GM12878 (cell line): ENCODE results near the gene NPR2. TPM values are rescaled to one million over a fixed set of nuclear protein-coding genes. Genes with fewer than 3 reads are reported as not detected.

Experiments
- ATAC-seq: fragments of 200-7000 bp; cut with Tn5 transposase; 3 replicates; pipeline ENCODE4 v1.9.1; 2020; ENCODE audit warnings: mild to moderate bottlenecking, moderate library complexity
- BruUV-seq: library from RNA; stranded (reverse); fragments of 400-500 nt; replicated peaks from 2 replicates; lab custom pipeline; 2021; lab: Mats Ljungman, UMichigan
- CTCF ChIA-PET: fragments of 300-600 bp; sonication (Branson Sonifier 250); formaldehyde crosslinking; extraction: SDS; loops from one replicate; lab custom pipeline; 2021; ENCODE audit warnings: inconsistent platforms; lab: Yijun Ruan, JAX
- POLR2A ChIA-PET: fragments of 350-600 bp; formaldehyde crosslinking; extraction: SDS; loops from one replicate; lab custom pipeline; 2021; ENCODE audit warnings: inconsistent platforms; lab: Charles Lee
- RAD21 ChIA-PET: fragments of 300-600 bp; sonication (Branson Sonifier 250); formaldehyde crosslinking; loops from one replicate; lab custom pipeline; 2023; ENCODE audit warnings: antibody characterized with exemption; ENCODE audit not compliant: unreplicated experiment; lab: Charles Lee
- SMC1A ChIA-PET: fragments of 300-600 bp; sonication (Branson Sonifier 250); formaldehyde crosslinking; loops from one replicate; lab custom pipeline; 2023; ENCODE audit not compliant: unreplicated experiment, uncharacterized antibody; lab: Charles Lee
- DNase-seq: peaks from one replicate; pipeline ENCODE4 v3.0.0-alpha.2; 2011; ENCODE audit warnings: low read depth, low spot score
- FAIRE-seq: peaks from 3 replicates; lab custom pipeline; 2011; peaks lifted over from hg19 to GRCh38; lab: Jason Lieb, UNC
- H2AFZ ChIP-seq: 2 replicates; pipeline ENCODE4 v1.6.0; 2011; ENCODE audit warnings: low read depth, low read length, control low read depth; ENCODE audit not compliant: control insufficient read depth
- H3K27ac ChIP-seq: 2 replicates; pipeline ENCODE4 v1.5.1; 2011; ENCODE audit warnings: control low read depth; ENCODE audit not compliant: control insufficient read depth, insufficient read depth
- H3K27me3 ChIP-seq, 2 experiments: replicated peaks in 1 of 2; 2 replicates each; pipeline versions ENCODE4 v1.6.0 to v1.6.1; 2011; ENCODE audit warnings: low read length in 1 of 2; ENCODE audit not compliant: control insufficient read depth in 2 of 2, insufficient read depth in 2 of 2
- H3K36me3 ChIP-seq, 2 experiments: 2 replicates each; pipeline ENCODE4 v1.5.1; 2011; ENCODE audit warnings: low read length in 1 of 2; ENCODE audit not compliant: control insufficient read depth in 2 of 2, insufficient read depth in 2 of 2
- H3K4me1 ChIP-seq: 2 replicates; pipeline ENCODE4 v1.6.1; 2011; ENCODE audit warnings: mild to moderate bottlenecking, low read length, moderate library complexity, mixed read lengths; ENCODE audit not compliant: control insufficient read depth, insufficient read depth
- H3K4me2 ChIP-seq: 2 replicates; pipeline ENCODE4 v1.6.0; 2011; ENCODE audit warnings: control low read depth; ENCODE audit not compliant: control insufficient read depth, insufficient read depth
- H3K4me3 ChIP-seq: fragments of 200-600 bp; sonication (generic); 2 replicates; pipeline ENCODE4 v1.5.1; 2016
- H3K79me2 ChIP-seq: 2 replicates; pipeline ENCODE4 v1.6.0; 2011; ENCODE audit warnings: low read length; ENCODE audit not compliant: control insufficient read depth, insufficient read depth
- H3K9ac ChIP-seq: 2 replicates; pipeline ENCODE4 v1.8.0; 2011; ENCODE audit warnings: low read length, control low read depth, mixed read lengths; ENCODE audit not compliant: control insufficient read depth, insufficient read depth
- H3K9me3 ChIP-seq: replicated peaks from 3 replicates; pipeline ENCODE4 v1.5.1; 2011; ENCODE audit warnings: mild to moderate bottlenecking, low read length; ENCODE audit not compliant: control insufficient read depth, insufficient read depth
- H4K20me1 ChIP-seq: 2 replicates; pipeline ENCODE4 v1.6.0; 2011; ENCODE audit not compliant: control insufficient read depth, insufficient read depth
- E2F8 ChIP-seq: fragments of 450-650 bp; IDR thresholded peaks from 2 replicates; pipeline ENCODE4 v1.6.1; 2018; ENCODE audit warnings: mild to moderate bottlenecking, low read depth, moderate library complexity; ENCODE audit not compliant: partially characterized antibody
- HDGF ChIP-seq: fragments of 450-650 bp; IDR thresholded peaks from 2 replicates; pipeline ENCODE4 v1.6.1; 2016; ENCODE audit warnings: antibody characterized with exemption
- SKIL ChIP-seq: fragments of 450-650 bp; IDR thresholded peaks from 2 replicates; pipeline ENCODE4 v1.6.1; 2017; ENCODE audit warnings: mild to moderate bottlenecking, low read depth, inconsistent platforms; ENCODE audit not compliant: poor library complexity, severe bottlenecking
- TCF3 ChIP-seq: IDR thresholded peaks from 2 replicates; pipeline ENCODE4 v1.6.1; 2012; ENCODE audit warnings: low read depth, mild to moderate bottlenecking, low read length, borderline replicate concordance; ENCODE audit not compliant: insufficient read depth
- WGBS: methylation state at CpG from one replicate; pipeline ENCODE4 v1.1.6; 2016; ENCODE audit warnings: low lambda C conversion rate; ENCODE audit not compliant: insufficient replicate concordance, insufficient coverage; ENCODE audit errors: missing lambda C conversion rate; 5-methylcytosine and 5-hydroxymethylcytosine counted together
- in situ Hi-C: fragments of 300-500 bp; cut with MboI; formaldehyde crosslinking; loops from 9 replicates; pipeline ENCODE4 v1.14.3; 2018; ENCODE audit warnings: mixed read lengths
- intact Hi-C: fragments of 100-400 bp; cut with micrococcal nuclease; formaldehyde crosslinking; loops from one replicate; pipeline ENCODE4 v1.14.2; 2022; ENCODE audit not compliant: unreplicated experiment
- polyA plus RNA-seq, 11 experiments: library from polyadenylated mRNA; depleted of rRNA in 4 of 11; unstranded in 6 of 11; stranded (reverse) in 5 of 11; fragments of >200 nt; fragmentation: Nextera tagmentation in 4 of 11; fragmentation: Illumina TruSeq in 1 of 11; extraction: Ambion mirVana in 4 of 11; extraction: Trizol in 1 of 11; gene quantifications; 1 replicate in 1 of 11; 2 replicates in 10 of 11; pipeline versions ENCODE4 v1.2.1 to v1.2.3, GENCODE V29; 2011 to 2016; ENCODE audit warnings: inconsistent platforms in 2 of 11, missing spikeins in 2 of 11, low read depth in 1 of 11
- total RNA-seq, 4 experiments: library from RNA; depleted of rRNA in 3 of 4; stranded (reverse); fragments of >200 nt in 3 of 4; fragmentation: Illumina TruSeq in 1 of 4; extraction: Trizol in 1 of 4; gene quantifications; 2 replicates each; pipeline versions ENCODE4 v1.2.1 to v1.2.3, GENCODE V29; 2013 to 2021
- TF ChIP-seq, protein P1 (sequence below): IDR thresholded peaks from 2 replicates; pipeline ENCODE4 v1.6.1; 2012; ENCODE audit warnings: low read depth, low read length, improper control_type of control experiment
- TF ChIP-seq, protein P2 (sequence below): fragments of 450-650 bp; IDR thresholded peaks from 2 replicates; pipeline ENCODE4 v1.6.1; 2017; ENCODE audit warnings: antibody characterized with exemption, mild to moderate bottlenecking, moderate library complexity

NPR2 gene
- total and polyA plus RNA-seq, 10 of the 15 experiments (the other 5 are each of a cell fraction or from before 2014, with no cell fraction given), result 2.0 to 20.9 (median 6.8) TPM

DNA sequence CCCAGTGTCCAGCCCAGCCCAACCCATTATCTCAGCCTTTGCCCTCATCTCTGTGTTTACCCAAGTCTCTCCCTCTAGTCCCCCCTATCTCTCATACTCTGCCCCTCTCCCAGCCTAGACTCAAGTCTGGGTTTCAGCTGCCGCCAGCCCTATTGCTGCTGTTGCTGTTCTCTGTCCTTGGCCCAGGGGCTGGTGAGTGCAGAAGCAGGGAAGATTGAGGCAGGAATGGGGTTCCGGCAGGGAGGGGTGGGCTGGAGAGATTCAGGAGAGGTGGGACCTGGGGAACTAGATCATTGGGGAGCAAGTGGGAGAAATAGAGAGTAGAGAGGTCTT, 38.3 kb downstream of the NPR2 start:
- intact Hi-C loops (loop anchor here (10.0 kb wide), 1 partner anchor 175 kb away; the partner anchor contains the start of genes CCDC107, RMRP and SIT1), in situ Hi-C loops (loop anchor here (5.0 kb wide), 1 partner anchor 48 kb away; no protein-coding TSS in a partner anchor)
- FAIRE-seq (no peak), ATAC-seq (peak; percentile 4), DNase-seq (no peak)
- ChIA-PET CTCF (interaction anchor here (1.3 to 6.7 kb wide), 4 partner anchors 12 to 97 kb away, joined by 4 to 292 read pairs (median 48); partner anchors contain the start of genes CREB3 and TLN1), POLR2A (no interaction called here), RAD21 (interaction anchor here (0.8 to 4.3 kb wide), 3 partner anchors 16 to 50 kb away, joined by 3 to 138 read pairs (median 6); no protein-coding TSS in a partner anchor), SMC1A (interaction anchor here (1.6 to 8.9 kb wide), 3 partner anchors 15 to 52 kb away, joined by 3 to 118 read pairs (median 117); no protein-coding TSS in a partner anchor)
- Histone ChIP-seq H2AFZ (peak overlapping the region; percentile 44; the same call in 1 of the 2 replicates), H3K79me2 (no peaks in the 10 kb centered on the region; the same call in 1 of the 2 replicates), H3K4me2 (peak overlapping the region; percentile 90), H3K9ac (peak overlapping the region; percentile 74), H3K27ac (peak overlapping the region; percentile 28; the same call in 1 of the 2 replicates), H3K4me3 (peak overlapping the region; percentile 78), H3K27me3 (no peaks in the 10 kb centered on the region), H4K20me1 (no peaks in the 10 kb centered on the region), H3K9me3 (no peaks in the 10 kb centered on the region), H3K4me1 (peaks cover 20% of the 10 kb centered on the region), H3K36me3 (no peaks in the 10 kb centered on the region)
- 74% methylated on average over 2 of the region's 2 CpGs for WGBS
- TF ChIP-seq HDGF, result peak; percentile 67; the same call in 1 of the 2 replicates
- no peak for TF ChIP-seq E2F8
- no peak for TF ChIP-seq SKIL
- TF ChIP-seq TCF3, result no peak
- TF ChIP-seq, protein P1, sequence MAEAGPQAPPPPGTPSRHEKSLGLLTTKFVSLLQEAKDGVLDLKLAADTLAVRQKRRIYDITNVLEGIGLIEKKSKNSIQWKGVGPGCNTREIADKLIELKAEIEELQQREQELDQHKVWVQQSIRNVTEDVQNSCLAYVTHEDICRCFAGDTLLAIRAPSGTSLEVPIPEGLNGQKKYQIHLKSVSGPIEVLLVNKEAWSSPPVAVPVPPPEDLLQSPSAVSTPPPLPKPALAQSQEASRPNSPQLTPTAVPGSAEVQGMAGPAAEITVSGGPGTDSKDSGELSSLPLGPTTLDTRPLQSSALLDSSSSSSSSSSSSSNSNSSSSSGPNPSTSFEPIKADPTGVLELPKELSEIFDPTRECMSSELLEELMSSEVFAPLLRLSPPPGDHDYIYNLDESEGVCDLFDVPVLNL, result no peak
- TF ChIP-seq, protein P2, sequence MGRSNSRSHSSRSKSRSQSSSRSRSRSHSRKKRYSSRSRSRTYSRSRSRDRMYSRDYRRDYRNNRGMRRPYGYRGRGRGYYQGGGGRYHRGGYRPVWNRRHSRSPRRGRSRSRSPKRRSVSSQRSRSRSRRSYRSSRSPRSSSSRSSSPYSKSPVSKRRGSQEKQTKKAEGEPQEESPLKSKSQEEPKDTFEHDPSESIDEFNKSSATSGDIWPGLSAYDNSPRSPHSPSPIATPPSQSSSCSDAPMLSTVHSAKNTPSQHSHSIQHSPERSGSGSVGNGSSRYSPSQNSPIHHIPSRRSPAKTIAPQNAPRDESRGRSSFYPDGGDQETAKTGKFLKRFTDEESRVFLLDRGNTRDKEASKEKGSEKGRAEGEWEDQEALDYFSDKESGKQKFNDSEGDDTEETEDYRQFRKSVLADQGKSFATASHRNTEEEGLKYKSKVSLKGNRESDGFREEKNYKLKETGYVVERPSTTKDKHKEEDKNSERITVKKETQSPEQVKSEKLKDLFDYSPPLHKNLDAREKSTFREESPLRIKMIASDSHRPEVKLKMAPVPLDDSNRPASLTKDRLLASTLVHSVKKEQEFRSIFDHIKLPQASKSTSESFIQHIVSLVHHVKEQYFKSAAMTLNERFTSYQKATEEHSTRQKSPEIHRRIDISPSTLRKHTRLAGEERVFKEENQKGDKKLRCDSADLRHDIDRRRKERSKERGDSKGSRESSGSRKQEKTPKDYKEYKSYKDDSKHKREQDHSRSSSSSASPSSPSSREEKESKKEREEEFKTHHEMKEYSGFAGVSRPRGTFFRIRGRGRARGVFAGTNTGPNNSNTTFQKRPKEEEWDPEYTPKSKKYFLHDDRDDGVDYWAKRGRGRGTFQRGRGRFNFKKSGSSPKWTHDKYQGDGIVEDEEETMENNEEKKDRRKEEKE, result no peak
- no TSS peak for BruUV-seq
